Measurements from ENCODE around the gene LZTS2. TPM values are rescaled to one million over a fixed set of nuclear protein-coding genes. Genes with fewer than 3 reads are reported as not detected.
A peak's percentile ranks its signal among the peaks of the same experiment; 100 is the strongest.

LZTS2 gene
- total and polyA plus RNA-seq, 2 experiments from 2014 or later, result 27.6 to 88.3 TPM

DNA sequence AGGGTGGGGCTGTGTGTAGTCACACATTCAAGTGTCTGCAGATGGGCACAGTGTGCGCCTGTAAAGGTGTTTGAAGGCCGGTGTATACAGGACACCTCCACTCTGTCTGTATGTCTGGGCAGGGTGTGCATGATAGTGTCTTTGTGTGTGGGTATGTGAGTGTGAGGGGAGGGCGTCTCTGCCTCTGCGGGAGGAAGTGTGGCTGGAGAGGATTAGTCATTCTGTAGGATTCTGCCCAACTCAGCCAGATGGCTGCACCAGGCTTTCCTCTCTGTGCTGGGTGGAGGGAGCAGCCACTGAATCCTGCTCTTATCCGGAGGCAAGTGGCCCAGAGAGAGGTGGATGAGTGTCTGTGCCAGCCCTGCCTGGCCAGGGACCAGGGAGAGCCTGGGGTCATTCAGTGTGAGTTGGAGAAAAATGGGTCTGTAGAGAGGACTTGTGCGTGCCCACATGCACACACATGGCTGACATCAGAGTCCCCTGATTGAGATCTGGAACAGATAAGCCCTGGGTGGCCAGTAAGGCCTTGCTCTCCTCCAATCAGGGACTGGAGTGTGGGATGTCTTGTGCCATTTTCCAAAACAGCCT is 33.1 kb downstream of the LZTS2 start:
- TF ChIP-seq, protein P1, sequence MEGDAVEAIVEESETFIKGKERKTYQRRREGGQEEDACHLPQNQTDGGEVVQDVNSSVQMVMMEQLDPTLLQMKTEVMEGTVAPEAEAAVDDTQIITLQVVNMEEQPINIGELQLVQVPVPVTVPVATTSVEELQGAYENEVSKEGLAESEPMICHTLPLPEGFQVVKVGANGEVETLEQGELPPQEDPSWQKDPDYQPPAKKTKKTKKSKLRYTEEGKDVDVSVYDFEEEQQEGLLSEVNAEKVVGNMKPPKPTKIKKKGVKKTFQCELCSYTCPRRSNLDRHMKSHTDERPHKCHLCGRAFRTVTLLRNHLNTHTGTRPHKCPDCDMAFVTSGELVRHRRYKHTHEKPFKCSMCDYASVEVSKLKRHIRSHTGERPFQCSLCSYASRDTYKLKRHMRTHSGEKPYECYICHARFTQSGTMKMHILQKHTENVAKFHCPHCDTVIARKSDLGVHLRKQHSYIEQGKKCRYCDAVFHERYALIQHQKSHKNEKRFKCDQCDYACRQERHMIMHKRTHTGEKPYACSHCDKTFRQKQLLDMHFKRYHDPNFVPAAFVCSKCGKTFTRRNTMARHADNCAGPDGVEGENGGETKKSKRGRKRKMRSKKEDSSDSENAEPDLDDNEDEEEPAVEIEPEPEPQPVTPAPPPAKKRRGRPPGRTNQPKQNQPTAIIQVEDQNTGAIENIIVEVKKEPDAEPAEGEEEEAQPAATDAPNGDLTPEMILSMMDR (conservative IDR thresholded peaks at IDR 0.05; ENCODE audit: low read depth in 2 of 2), result no peak
- TF ChIP-seq EZH2 (IDR thresholded peaks at IDR 0.05; ENCODE audit: low read depth, unreplicated experiment), result no peak
- no peak for TF ChIP-seq JUNB (IDR thresholded peaks at IDR 0.05; ENCODE audit: unreplicated experiment)
- no peak for TF ChIP-seq ZNF114 (CRISPR knock-in tag; IDR thresholded peaks at IDR 0.05)
- TF ChIP-seq, protein P2, sequence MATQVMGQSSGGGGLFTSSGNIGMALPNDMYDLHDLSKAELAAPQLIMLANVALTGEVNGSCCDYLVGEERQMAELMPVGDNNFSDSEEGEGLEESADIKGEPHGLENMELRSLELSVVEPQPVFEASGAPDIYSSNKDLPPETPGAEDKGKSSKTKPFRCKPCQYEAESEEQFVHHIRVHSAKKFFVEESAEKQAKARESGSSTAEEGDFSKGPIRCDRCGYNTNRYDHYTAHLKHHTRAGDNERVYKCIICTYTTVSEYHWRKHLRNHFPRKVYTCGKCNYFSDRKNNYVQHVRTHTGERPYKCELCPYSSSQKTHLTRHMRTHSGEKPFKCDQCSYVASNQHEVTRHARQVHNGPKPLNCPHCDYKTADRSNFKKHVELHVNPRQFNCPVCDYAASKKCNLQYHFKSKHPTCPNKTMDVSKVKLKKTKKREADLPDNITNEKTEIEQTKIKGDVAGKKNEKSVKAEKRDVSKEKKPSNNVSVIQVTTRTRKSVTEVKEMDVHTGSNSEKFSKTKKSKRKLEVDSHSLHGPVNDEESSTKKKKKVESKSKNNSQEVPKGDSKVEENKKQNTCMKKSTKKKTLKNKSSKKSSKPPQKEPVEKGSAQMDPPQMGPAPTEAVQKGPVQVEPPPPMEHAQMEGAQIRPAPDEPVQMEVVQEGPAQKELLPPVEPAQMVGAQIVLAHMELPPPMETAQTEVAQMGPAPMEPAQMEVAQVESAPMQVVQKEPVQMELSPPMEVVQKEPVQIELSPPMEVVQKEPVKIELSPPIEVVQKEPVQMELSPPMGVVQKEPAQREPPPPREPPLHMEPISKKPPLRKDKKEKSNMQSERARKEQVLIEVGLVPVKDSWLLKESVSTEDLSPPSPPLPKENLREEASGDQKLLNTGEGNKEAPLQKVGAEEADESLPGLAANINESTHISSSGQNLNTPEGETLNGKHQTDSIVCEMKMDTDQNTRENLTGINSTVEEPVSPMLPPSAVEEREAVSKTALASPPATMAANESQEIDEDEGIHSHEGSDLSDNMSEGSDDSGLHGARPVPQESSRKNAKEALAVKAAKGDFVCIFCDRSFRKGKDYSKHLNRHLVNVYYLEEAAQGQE (IDR thresholded peaks at IDR 0.05; ENCODE audit: unreplicated experiment), result no peak
- TF ChIP-seq, protein P3, sequence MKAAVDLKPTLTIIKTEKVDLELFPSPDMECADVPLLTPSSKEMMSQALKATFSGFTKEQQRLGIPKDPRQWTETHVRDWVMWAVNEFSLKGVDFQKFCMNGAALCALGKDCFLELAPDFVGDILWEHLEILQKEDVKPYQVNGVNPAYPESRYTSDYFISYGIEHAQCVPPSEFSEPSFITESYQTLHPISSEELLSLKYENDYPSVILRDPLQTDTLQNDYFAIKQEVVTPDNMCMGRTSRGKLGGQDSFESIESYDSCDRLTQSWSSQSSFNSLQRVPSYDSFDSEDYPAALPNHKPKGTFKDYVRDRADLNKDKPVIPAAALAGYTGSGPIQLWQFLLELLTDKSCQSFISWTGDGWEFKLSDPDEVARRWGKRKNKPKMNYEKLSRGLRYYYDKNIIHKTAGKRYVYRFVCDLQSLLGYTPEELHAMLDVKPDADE (IDR thresholded peaks at IDR 0.05), result no peak
- no peak for TF ChIP-seq NANOG (IDR thresholded peaks at IDR 0.05; ENCODE audit: borderline replicate concordance)
- TF ChIP-seq, protein P4, sequence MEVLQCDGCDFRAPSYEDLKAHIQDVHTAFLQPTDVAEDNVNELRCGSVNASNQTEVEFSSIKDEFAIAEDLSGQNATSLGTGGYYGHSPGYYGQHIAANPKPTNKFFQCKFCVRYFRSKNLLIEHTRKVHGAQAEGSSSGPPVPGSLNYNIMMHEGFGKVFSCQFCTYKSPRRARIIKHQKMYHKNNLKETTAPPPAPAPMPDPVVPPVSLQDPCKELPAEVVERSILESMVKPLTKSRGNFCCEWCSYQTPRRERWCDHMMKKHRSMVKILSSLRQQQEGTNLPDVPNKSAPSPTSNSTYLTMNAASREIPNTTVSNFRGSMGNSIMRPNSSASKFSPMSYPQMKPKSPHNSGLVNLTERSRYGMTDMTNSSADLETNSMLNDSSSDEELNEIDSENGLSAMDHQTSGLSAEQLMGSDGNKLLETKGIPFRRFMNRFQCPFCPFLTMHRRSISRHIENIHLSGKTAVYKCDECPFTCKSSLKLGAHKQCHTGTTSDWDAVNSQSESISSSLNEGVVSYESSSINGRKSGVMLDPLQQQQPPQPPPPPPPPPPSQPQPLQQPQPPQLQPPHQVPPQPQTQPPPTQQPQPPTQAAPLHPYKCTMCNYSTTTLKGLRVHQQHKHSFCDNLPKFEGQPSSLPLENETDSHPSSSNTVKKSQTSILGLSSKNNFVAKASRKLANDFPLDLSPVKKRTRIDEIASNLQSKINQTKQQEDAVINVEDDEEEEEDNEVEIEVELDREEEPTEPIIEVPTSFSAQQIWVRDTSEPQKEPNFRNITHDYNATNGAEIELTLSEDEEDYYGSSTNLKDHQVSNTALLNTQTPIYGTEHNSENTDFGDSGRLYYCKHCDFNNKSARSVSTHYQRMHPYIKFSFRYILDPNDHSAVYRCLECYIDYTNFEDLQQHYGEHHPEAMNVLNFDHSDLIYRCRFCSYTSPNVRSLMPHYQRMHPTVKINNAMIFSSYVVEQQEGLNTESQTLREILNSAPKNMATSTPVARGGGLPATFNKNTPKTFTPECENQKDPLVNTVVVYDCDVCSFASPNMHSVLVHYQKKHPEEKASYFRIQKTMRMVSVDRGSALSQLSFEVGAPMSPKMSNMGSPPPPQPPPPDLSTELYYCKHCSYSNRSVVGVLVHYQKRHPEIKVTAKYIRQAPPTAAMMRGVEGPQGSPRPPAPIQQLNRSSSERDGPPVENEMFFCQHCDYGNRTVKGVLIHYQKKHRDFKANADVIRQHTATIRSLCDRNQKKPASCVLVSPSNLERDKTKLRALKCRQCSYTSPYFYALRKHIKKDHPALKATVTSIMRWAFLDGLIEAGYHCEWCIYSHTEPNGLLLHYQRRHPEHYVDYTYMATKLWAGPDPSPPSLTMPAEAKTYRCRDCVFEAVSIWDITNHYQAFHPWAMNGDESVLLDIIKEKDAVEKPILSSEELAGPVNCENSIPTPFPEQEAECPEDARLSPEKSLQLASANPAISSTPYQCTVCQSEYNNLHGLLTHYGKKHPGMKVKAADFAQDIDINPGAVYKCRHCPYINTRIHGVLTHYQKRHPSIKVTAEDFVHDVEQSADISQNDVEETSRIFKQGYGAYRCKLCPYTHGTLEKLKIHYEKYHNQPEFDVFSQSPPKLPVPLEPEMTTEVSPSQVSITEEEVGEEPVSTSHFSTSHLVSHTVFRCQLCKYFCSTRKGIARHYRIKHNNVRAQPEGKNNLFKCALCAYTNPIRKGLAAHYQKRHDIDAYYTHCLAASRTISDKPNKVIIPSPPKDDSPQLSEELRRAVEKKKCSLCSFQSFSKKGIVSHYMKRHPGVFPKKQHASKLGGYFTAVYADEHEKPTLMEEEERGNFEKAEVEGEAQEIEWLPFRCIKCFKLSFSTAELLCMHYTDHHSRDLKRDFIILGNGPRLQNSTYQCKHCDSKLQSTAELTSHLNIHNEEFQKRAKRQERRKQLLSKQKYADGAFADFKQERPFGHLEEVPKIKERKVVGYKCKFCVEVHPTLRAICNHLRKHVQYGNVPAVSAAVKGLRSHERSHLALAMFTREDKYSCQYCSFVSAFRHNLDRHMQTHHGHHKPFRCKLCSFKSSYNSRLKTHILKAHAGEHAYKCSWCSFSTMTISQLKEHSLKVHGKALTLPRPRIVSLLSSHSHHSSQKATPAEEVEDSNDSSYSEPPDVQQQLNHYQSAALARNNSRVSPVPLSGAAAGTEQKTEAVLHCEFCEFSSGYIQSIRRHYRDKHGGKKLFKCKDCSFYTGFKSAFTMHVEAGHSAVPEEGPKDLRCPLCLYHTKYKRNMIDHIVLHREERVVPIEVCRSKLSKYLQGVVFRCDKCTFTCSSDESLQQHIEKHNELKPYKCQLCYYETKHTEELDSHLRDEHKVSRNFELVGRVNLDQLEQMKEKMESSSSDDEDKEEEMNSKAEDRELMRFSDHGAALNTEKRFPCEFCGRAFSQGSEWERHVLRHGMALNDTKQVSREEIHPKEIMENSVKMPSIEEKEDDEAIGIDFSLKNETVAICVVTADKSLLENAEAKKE (CRISPR knock-in tag; IDR thresholded peaks at IDR 0.05), result no peak
- no peak for TF ChIP-seq CREB1 (CRISPR knock-in tag; IDR thresholded peaks at IDR 0.05; ENCODE audit: low read depth)
- no peak for TF ChIP-seq POLR2AphosphoS5 (IDR thresholded peaks at IDR 0.05; ENCODE audit: low read depth)
- no peak for TF ChIP-seq STAT1 (IDR thresholded peaks at IDR 0.05; ENCODE audit: unreplicated experiment)
- TF ChIP-seq ZNF331 (CRISPR knock-in tag; IDR thresholded peaks at IDR 0.05; ENCODE audit: low read depth), result no peak
- TF ChIP-seq EZH2phosphoT487 (IDR thresholded peaks at IDR 0.05; ENCODE audit: unreplicated experiment), result no peak
- Histone ChIP-seq H2AFZ (peak overlapping the region; percentile 99), H3K9me2 (ENCODE audit: insufficient read depth) (no peaks in the 10 kb centered on the region), H3K27me3 (ENCODE audit: insufficient read depth) (peaks cover 61% of the 10 kb centered on the region), H4K20me1 (replicated peaks; ENCODE audit: insufficient read depth) (no peaks in the 10 kb centered on the region; the same call in 1 of the 2 replicates), H3K36me3 (ENCODE audit: insufficient read depth) (no peaks in the 10 kb centered on the region), H3K27ac (ENCODE audit: low read depth) (no peak overlapping the region), H3K4me3 (peak overlapping the region; percentile 87), H3K4me2 (peak overlapping the region; percentile 100), H3K79me2 (replicated peaks; ENCODE audit: insufficient read depth) (no peaks in the 10 kb centered on the region), H3K4me1 (ENCODE audit: insufficient read depth) (peaks cover 23% of the 10 kb centered on the region; the same call in 1 of the 2 replicates), H3F3A (replicated peaks; ENCODE audit: low read depth) (no peaks in the 10 kb centered on the region)
- Mint-ChIP-seq H3K36me3 (ENCODE audit: low read depth) (no peaks in the 10 kb centered on the region; the same call in 2 of the 3 replicates), H3K27me3 (ENCODE audit: insufficient read depth, low read depth, poor library complexity) (peaks cover 52% of the 10 kb centered on the region), H3K9me3 (no peaks in the 10 kb centered on the region), H3K27ac (no peak overlapping the region), H3K4me1 (peaks cover 20% of the 10 kb centered on the region), H3K4me3 (peak overlapping the region; percentile 65)
- no peak for DNase-seq (ENCODE audit: low spot score)
- ATAC-seq, result no peak
